ENCODE results near the gene CDR2. TPM values are rescaled to one million over a fixed set of nuclear protein-coding genes. Genes with fewer than 3 reads are reported as not detected.

Gene CDR2
- total and polyA plus RNA-seq, 2 of the 13 experiments (the other 11 are each of a cell fraction or from before 2014, with no cell fraction given), result 59.0 to 78.9 TPM

- no peaks in the 10 kb centered on the region for H3K36me3 ChIP-seq (replicated peaks in 1 of 2; ENCODE audit: control insufficient read depth in 1 of 2, insufficient read depth in 2 of 2, low read length in 2 of 2)
- 96% methylated on average over 7 of the region's 7 CpGs for WGBS (ENCODE audit: low lambda C conversion rate)
- no peaks in the 10 kb centered on the region for H4K20me1 ChIP-seq (ENCODE audit: insufficient read depth, low read length)
- no peak for ATAC-seq
- H3K4me3 ChIP-seq (replicated peaks in 1 of 3; ENCODE audit: insufficient read depth in 1 of 3, low read depth in 2 of 3, low read length in 3 of 3), result no peak overlapping the region
- in situ Hi-C loops (cut with HindIII; ENCODE audit: extremely low pct_ligation_motif_present, low pct_unique_long_range_greater_than_20kb), result loop anchor here (10.0 kb wide), 1 partner anchor 55 kb away; no protein-coding TSS in a partner anchor
- H2AFZ ChIP-seq (ENCODE audit: low read length), result no peak overlapping the region
- H3K9ac ChIP-seq (ENCODE audit: insufficient read depth, low read depth, low read length), result no peak overlapping the region
- no peak overlapping the region for H3K27ac ChIP-seq (ENCODE audit: extremely low read length, insufficient read depth, low read length)
- peaks cover 22% of the 10 kb centered on the region for H3K4me1 ChIP-seq (ENCODE audit: insufficient read depth, low read length)
- no peak for DNase-seq (ENCODE audit: low spot score)
- no TSS peak for BruUV-seq (replicated peaks)
- intact Hi-C loops (cut with micrococcal nuclease; ENCODE audit: unreplicated experiment), result no loop called here
- POLR2A ChIA-PET, result no interaction called here
- H3K27me3 ChIP-seq (ENCODE audit: control insufficient read depth in 1 of 2, insufficient read depth in 2 of 2, low read length in 2 of 2), result no peaks in the 10 kb centered on the region; a peak in 1 of 5 replicates
- no peaks in the 10 kb centered on the region for H3K79me2 ChIP-seq (ENCODE audit: insufficient read depth, low read length)
- no peak for TF ChIP-seq JARID2 (CRISPR knock-in tag; IDR thresholded peaks at IDR 0.05; ENCODE audit: insufficient replicate concordance)
- TF ChIP-seq ZNF317 (CRISPR knock-in tag; IDR thresholded peaks at IDR 0.05), result peak; percentile 76; the same call in 1 of the 2 replicates
- CTCF ChIA-PET (ENCODE audit: low intra/inter-chr PET ratio, low total read pairs), result no interaction called here
- H3K9me3 ChIP-seq (ENCODE audit: low read length), result no peaks in the 10 kb centered on the region
- FAIRE-seq, result no peak
- no peak overlapping the region for H3K4me2 ChIP-seq (ENCODE audit: low read depth, low read length)
Measured at GRCh38 chr16:22379656-22380055, 5.2 kb upstream of the CDR2 start.

- Histone ChIP-seq H3K27ac (ENCODE audit: extremely low read length, insufficient read depth, low read length) (peak overlapping the region; percentile 23), H3K9me3 (ENCODE audit: low read length) (no peaks in the 10 kb centered on the region), H3K79me2 (ENCODE audit: insufficient read depth, low read length) (peaks cover 33% of the 10 kb centered on the region), H3K27me3 (ENCODE audit: control insufficient read depth in 1 of 2, insufficient read depth in 2 of 2, low read length in 2 of 2) (no peaks in the 10 kb centered on the region; a peak in 1 of 5 replicates), H3K4me1 (ENCODE audit: insufficient read depth, low read length) (peaks cover 36% of the 10 kb centered on the region), H3K4me3 (replicated peaks in 1 of 3; ENCODE audit: insufficient read depth in 1 of 3, low read depth in 2 of 3, low read length in 3 of 3) (peak overlapping the region; percentile 81 to 98 (median 87); a peak in 5 of 6 replicates), H3K36me3 (replicated peaks in 1 of 2; ENCODE audit: control insufficient read depth in 1 of 2, insufficient read depth in 2 of 2, low read length in 2 of 2) (no peaks in the 10 kb centered on the region), H3K9ac (ENCODE audit: insufficient read depth, low read depth, low read length) (peak overlapping the region; percentile 20; the same call in 1 of the 2 replicates), H4K20me1 (ENCODE audit: insufficient read depth, low read length) (peaks cover 9% of the 10 kb centered on the region), H3K4me2 (ENCODE audit: low read depth, low read length) (peak overlapping the region; percentile 97), H2AFZ (ENCODE audit: low read length) (peak overlapping the region; percentile 58)
- WGBS (ENCODE audit: low lambda C conversion rate), result 22% methylated on average over 8 of the region's 8 CpGs
- BruUV-seq (replicated peaks), result no TSS peak
- intact Hi-C loops (cut with micrococcal nuclease; ENCODE audit: unreplicated experiment) (no loop called here), in situ Hi-C loops (cut with HindIII; ENCODE audit: extremely low pct_ligation_motif_present, low pct_unique_long_range_greater_than_20kb) (loop anchor here (10.0 kb wide), 1 partner anchor 59 kb away; no protein-coding TSS in a partner anchor)
- FAIRE-seq, result no peak
- no peak for DNase-seq (ENCODE audit: low spot score)
- no peak for ATAC-seq
- ChIA-PET CTCF (ENCODE audit: low intra/inter-chr PET ratio, low total read pairs) (no interaction called here), POLR2A (interaction anchor here (1.6 to 2.0 kb wide), 5 partner anchors 16 to 78 kb away, joined by 3 to 23 read pairs (median 4); no protein-coding TSS in a partner anchor)
- no peak for TF ChIP-seq KLF9 (CRISPR knock-in tag; IDR thresholded peaks at IDR 0.05; ENCODE audit: low read depth)
- 0 out of 2 replicates have a peak, but pooled peaks have one; percentile 15 for TF ChIP-seq GTF3A (CRISPR knock-in tag; conservative IDR thresholded peaks at IDR 0.05)
- TF ChIP-seq NFE2L2 (IDR thresholded peaks at IDR 0.05; ENCODE audit: low read length), result 0 out of 2 replicates have a peak, but pooled peaks have one; percentile 5
- peak; percentile 19; the same call in 1 of the 2 replicates for TF ChIP-seq BCL6 (CRISPR knock-in tag; IDR thresholded peaks at IDR 0.05)
- 0 out of 2 replicates have a peak, but pooled peaks have one; percentile 22 for TF ChIP-seq TARDBP (CRISPR knock-in tag; IDR thresholded peaks at IDR 0.05)
- no peak for TF ChIP-seq ZNF678 (CRISPR knock-in tag; IDR thresholded peaks at IDR 0.05)
- TF ChIP-seq NFATC3 (CRISPR knock-in tag; IDR thresholded peaks at IDR 0.05), result no peak
- TF ChIP-seq THYN1 (CRISPR knock-in tag; IDR thresholded peaks at IDR 0.05; ENCODE audit: borderline replicate concordance, low read depth), result peak; percentile 32; the same call in 1 of the 2 replicates
- TF ChIP-seq YEATS4 (CRISPR knock-in tag; IDR thresholded peaks at IDR 0.05; ENCODE audit: borderline replicate concordance), result peak; percentile 33; the same call in 1 of the 2 replicates
- no peak for TF ChIP-seq ARNTL (CRISPR knock-in tag; IDR thresholded peaks at IDR 0.05)
- TF ChIP-seq CBX2 (IDR thresholded peaks at IDR 0.05; ENCODE audit: low read depth, low read length), result no peak
- peak; percentile 69; the same call in 1 of the 2 replicates for TF ChIP-seq CBX2 (CRISPR knock-in tag; IDR thresholded peaks at IDR 0.05; ENCODE audit: low read depth)
- peak; percentile 82 for TF ChIP-seq ARID2 (CRISPR knock-in tag; IDR thresholded peaks at IDR 0.05; ENCODE audit: borderline replicate concordance)
- peak; percentile 79 for TF ChIP-seq CEBPG (CRISPR knock-in tag; IDR thresholded peaks at IDR 0.05)
- TF ChIP-seq HNF4A (CRISPR knock-in tag; IDR thresholded peaks at IDR 0.05), result 0 out of 2 replicates have a peak, but pooled peaks have one; percentile 14
- TF ChIP-seq ZFYVE20 (CRISPR knock-in tag; IDR thresholded peaks at IDR 0.05; ENCODE audit: borderline replicate concordance, low read depth), result no peak
- TF ChIP-seq SMARCC2 (IDR thresholded peaks at IDR 0.05), result peak; percentile 57; the same call in 1 of the 2 replicates
- TF ChIP-seq CEBPB (IDR thresholded peaks at IDR 0.05; ENCODE audit: borderline replicate concordance, low read depth, low read length), result peak; percentile 67
- 0 out of 2 replicates have a peak, but pooled peaks have one; percentile 51 for TF ChIP-seq ELF4 (CRISPR knock-in tag; IDR thresholded peaks at IDR 0.05; ENCODE audit: borderline replicate concordance)
Measured at GRCh38 chr16:22375963-22376640, 1.7 kb upstream of the CDR2 start.

All from HepG2 (cell line).